Prostate gland (tissue), 2 donors: Measurements from ENCODE around the gene ENAH. TPM values are rescaled to one million over a fixed set of nuclear protein-coding genes. Genes with fewer than 3 reads are reported as not detected.

Source experiments
- DNase-seq: peaks from one replicate; pipeline ENCODE4 v3.0.0-alpha.2; 2019; ENCODE audit warnings: low spot score
- H3K27ac ChIP-seq, 2 donors: fragments of 200-600 bp; sonication (generic); 2 replicates each; pipeline ENCODE4 v1.5.1; 2017 to 2019
- H3K27me3 ChIP-seq: fragments of 200-600 bp; sonication (generic); replicated peaks from 2 replicates; pipeline ENCODE4 v1.5.1; 2019; ENCODE audit not compliant: insufficient read depth
- H3K36me3 ChIP-seq, 2 donors: fragments of 200-600 bp; sonication (generic); 1 replicate in 1 of 2; 2 replicates in 1 of 2; pipeline versions ENCODE4 v1.5.1 to v1.8.1; 2017 to 2019
- H3K4me1 ChIP-seq: fragments of 200-600 bp; sonication (generic); replicated peaks from 2 replicates; pipeline ENCODE4 v1.5.1; 2019
- H3K4me3 ChIP-seq, 2 donors: fragments of 200-600 bp; sonication (generic); 2 replicates each; pipeline ENCODE4 v1.5.1; 2017 to 2019
- H3K9me3 ChIP-seq: fragments of 200-600 bp; sonication (generic); 2 replicates; pipeline ENCODE4 v1.5.1; 2017
- POLR2A ChIP-seq: fragments of 450-650 bp; IDR thresholded peaks from one replicate; pipeline ENCODE4 v1.6.1; 2016; ENCODE audit warnings: antibody characterized with exemption, mild to moderate bottlenecking
- POLR2AphosphoS5 ChIP-seq: sonication (generic); formaldehyde crosslinking; IDR thresholded peaks from one replicate; pipeline ENCODE4 v1.6.1; 2017; ENCODE audit warnings: antibody characterized with exemption
- WGBS: methylation state at CpG from one replicate; pipeline ENCODE4 v1.1.5; 2018; 5-methylcytosine and 5-hydroxymethylcytosine counted together
- intact Hi-C: fragments of 100-400 bp; cut with DNase I; formaldehyde crosslinking; loops from one replicate; pipeline ENCODE4 v1.14.2; 2022
- total RNA-seq, 2 donors: library from RNA; depleted of rRNA; stranded (reverse); fragments of >200 nt; gene quantifications; one replicate each; pipeline ENCODE4 v1.1.0, GENCODE V29; 2016
- TF ChIP-seq, protein P1 (sequence below), 4 experiments: fragments of 200-600 bp in 2 of 4; fragments of 450-650 bp in 2 of 4; sonication (generic) in 2 of 4; IDR thresholded peaks; 1 replicate in 3 of 4; 2 replicates in 1 of 4; pipeline ENCODE4 v1.5.1; 2016 to 2019; ENCODE audit warnings: antibody characterized with exemption in 4 of 4, mild to moderate bottlenecking in 2 of 4, moderate library complexity in 2 of 4

Gene ENAH
- total RNA-seq, 2 donors from 2014 or later = 36.4 to 93.6 TPM

DNA sequence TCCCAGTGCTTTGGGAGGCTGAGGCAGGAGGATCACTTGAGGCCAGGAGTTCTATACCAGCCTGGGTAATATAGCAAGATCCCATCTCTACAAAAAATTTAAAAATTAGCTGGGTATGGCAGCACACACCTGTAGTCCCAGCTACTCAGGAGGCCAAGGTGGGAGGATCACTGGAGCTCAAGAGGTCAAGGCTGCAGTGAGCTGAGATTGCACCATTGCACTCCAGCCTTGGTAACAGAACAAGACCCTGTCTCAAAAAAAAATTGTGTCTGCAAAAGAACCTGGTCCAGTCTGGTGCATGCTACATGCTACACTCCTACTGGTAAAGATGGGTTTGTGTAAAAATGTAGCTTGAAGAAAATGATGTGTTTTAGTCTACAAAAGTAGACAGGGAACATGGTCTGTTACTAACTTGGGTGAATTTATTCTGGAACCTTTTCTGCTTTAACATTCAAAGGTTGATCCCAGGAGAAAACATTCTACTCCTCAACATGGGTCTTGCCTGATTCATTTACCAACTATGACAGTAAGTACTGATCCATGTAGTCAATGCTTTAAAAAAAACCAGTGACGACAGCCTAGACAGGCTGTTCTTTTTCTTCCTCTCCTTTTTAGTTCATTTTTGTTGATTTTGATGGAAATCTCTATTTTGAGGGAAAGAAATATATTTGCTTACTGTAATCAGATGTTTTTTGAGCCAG, 32.7 kb upstream of the ENAH start:
- DNase-seq = no peak
- Histone ChIP-seq H3K36me3 (no peaks in the 10 kb centered on the region), H3K4me3 (no peak overlapping the region), H3K27me3 (no peaks in the 10 kb centered on the region), H3K4me1 (no peaks in the 10 kb centered on the region), H3K9me3 (no peaks in the 10 kb centered on the region), H3K27ac (no peak overlapping the region)
- no peak for TF ChIP-seq POLR2A
- TF ChIP-seq, protein P1, sequence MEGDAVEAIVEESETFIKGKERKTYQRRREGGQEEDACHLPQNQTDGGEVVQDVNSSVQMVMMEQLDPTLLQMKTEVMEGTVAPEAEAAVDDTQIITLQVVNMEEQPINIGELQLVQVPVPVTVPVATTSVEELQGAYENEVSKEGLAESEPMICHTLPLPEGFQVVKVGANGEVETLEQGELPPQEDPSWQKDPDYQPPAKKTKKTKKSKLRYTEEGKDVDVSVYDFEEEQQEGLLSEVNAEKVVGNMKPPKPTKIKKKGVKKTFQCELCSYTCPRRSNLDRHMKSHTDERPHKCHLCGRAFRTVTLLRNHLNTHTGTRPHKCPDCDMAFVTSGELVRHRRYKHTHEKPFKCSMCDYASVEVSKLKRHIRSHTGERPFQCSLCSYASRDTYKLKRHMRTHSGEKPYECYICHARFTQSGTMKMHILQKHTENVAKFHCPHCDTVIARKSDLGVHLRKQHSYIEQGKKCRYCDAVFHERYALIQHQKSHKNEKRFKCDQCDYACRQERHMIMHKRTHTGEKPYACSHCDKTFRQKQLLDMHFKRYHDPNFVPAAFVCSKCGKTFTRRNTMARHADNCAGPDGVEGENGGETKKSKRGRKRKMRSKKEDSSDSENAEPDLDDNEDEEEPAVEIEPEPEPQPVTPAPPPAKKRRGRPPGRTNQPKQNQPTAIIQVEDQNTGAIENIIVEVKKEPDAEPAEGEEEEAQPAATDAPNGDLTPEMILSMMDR (IDR thresholded peaks at IDR 0.05) = no peak
- no peak for TF ChIP-seq POLR2AphosphoS5
- intact Hi-C loops = no loop called here
- 88% methylated on average over 1 of the region's 1 CpG for WGBS

DNA sequence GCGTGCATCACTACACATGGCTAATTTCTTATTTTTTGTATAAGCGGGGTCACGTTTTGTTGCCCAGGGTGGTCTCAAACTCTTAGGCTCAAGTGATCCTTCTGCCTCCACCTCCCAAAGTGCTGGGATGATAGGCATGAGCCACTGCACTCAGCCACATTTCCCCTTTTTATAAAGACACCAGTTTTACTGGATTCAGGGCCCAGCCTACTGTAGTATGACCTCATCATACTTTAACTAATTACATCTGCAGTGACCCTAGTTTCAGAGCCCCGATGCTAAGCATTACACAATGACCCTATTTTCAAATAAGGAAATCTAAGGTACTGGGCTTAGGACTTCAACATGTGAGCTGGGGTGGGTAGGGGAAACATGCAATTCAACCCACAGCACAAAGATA, 31.8 kb upstream of the ENAH start:
- no peak for DNase-seq
- no peak overlapping the region for H3K27ac ChIP-seq
- WGBS = 88% methylated on average over 4 of the region's 4 CpGs
- H3K4me3 ChIP-seq = no peak overlapping the region
- no peaks in the 10 kb centered on the region for H3K36me3 ChIP-seq
- H3K27me3 ChIP-seq = no peaks in the 10 kb centered on the region
- intact Hi-C loops = no loop called here
- H3K9me3 ChIP-seq = no peaks in the 10 kb centered on the region
- TF ChIP-seq POLR2AphosphoS5 = no peak
- TF ChIP-seq, protein P1 (IDR thresholded peaks at IDR 0.05) = no peak
- TF ChIP-seq POLR2A = no peak
- H3K4me1 ChIP-seq = no peaks in the 10 kb centered on the region

DNA sequence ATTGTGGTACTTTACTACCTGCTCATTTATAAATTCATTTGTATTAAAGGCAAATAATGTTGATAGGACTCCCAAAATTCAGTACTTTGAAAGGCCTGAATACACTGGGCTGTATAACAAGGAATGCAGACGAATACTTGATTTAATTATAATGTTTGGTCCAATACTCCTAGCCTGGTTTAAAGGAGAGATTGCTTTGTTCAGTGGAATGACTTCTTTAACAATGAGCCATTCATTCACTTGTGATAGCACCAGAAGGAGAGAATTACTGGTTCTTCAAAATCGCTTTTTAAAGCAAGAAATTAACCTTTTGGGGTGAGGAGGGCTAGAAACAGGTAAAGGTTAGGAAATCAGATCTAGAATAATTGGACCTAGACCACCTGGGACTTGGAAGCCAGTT, 28.3 kb upstream of the ENAH start:
- intact Hi-C loops = no loop called here
- Histone ChIP-seq H3K27me3 (no peaks in the 10 kb centered on the region), H3K27ac (no peak overlapping the region), H3K4me1 (no peaks in the 10 kb centered on the region), H3K9me3 (no peaks in the 10 kb centered on the region), H3K4me3 (no peak overlapping the region), H3K36me3 (no peaks in the 10 kb centered on the region)
- DNase-seq = no peak
- WGBS = 47% methylated on average over 2 of the region's 2 CpGs
- TF ChIP-seq, protein P1 (IDR thresholded peaks at IDR 0.05) = no peak
- TF ChIP-seq POLR2A (no peak), POLR2AphosphoS5 (no peak)

DNA sequence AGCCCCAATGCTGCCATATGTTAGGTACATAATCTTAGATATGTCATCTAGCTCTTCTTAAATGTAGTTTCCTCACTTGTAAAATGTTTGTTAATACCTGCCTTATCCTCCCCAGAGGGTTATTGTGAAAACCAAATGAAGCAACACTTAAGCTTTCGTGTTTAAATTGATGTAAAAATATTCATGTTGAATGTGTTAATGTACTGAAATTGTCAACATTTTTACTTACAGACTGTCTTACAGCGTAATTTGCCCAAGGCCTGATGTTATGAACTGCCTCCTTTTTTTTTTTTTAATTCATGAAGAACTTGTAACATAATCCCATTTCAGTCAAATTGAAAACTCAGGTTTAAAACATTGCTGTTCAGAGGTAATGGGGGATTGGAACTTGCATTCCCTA, 25.6 kb upstream of the ENAH start:
- no peak overlapping the region for H3K27ac ChIP-seq
- H3K27me3 ChIP-seq = no peaks in the 10 kb centered on the region
- H3K4me1 ChIP-seq = no peaks in the 10 kb centered on the region
- H3K4me3 ChIP-seq = no peak overlapping the region
- 92% methylated on average over 2 of the region's 2 CpGs for WGBS
- intact Hi-C loops = no loop called here
- DNase-seq = no peak
- no peaks in the 10 kb centered on the region for H3K36me3 ChIP-seq
- H3K9me3 ChIP-seq = no peaks in the 10 kb centered on the region
- TF ChIP-seq POLR2AphosphoS5 (no peak), POLR2A (no peak)
- TF ChIP-seq, protein P1 (IDR thresholded peaks at IDR 0.05) = no peak
